Keratinocyte (primary cell): ENCODE data around the gene ZDHHC4. TPM values are rescaled to one million over a fixed set of nuclear protein-coding genes. Genes with fewer than 3 reads are reported as not detected.

ENCODE experiments used
- DNase-seq: peaks from one replicate; pipeline ENCODE4 v3.0.0-alpha.2; 2011; ENCODE audit warnings: low read depth, missing footprints, low spot score
- FAIRE-seq: peaks from 2 replicates; lab custom pipeline; 2011; peaks lifted over from hg19 to GRCh38; lab: Jason Lieb, UNC
- H2AFZ ChIP-seq: 2 replicates; pipeline ENCODE4 v1.6.0; 2012; ENCODE audit warnings: low read length, control low read depth, inconsistent platforms; ENCODE audit not compliant: control insufficient read depth
- H3K27ac ChIP-seq: 2 replicates; pipeline ENCODE4 v1.5.1; 2011; ENCODE audit warnings: low read length; ENCODE audit not compliant: control insufficient read depth, insufficient read depth
- H3K27me3 ChIP-seq: 3 replicates; pipeline ENCODE4 v1.6.0; 2011; ENCODE audit warnings: low read length; ENCODE audit not compliant: control insufficient read depth, insufficient read depth; ENCODE audit errors: extremely low read depth
- H3K36me3 ChIP-seq, 2 experiments: 2 replicates in 1 of 2; 3 replicates in 1 of 2; pipeline ENCODE4 v1.5.1; 2011; ENCODE audit warnings: low read length in 2 of 2, mild to moderate bottlenecking in 1 of 2; ENCODE audit not compliant: control insufficient read depth in 2 of 2, insufficient read depth in 2 of 2; ENCODE audit errors: extremely low read depth in 1 of 2
- H3K4me1 ChIP-seq: 3 replicates; pipeline ENCODE4 v1.5.1; 2011; ENCODE audit warnings: low read length; ENCODE audit not compliant: control insufficient read depth, insufficient read depth; ENCODE audit errors: extremely low read depth
- H3K4me2 ChIP-seq: 3 replicates; pipeline ENCODE4 v1.6.0; 2011; ENCODE audit warnings: low read depth, low read length; ENCODE audit not compliant: control insufficient read depth, insufficient read depth; ENCODE audit errors: extremely low read depth
- H3K4me3 ChIP-seq, 3 experiments: fragments of 200-600 bp in 1 of 3; sonication (generic) in 1 of 3; 2 replicates in 2 of 3; 3 replicates in 1 of 3; pipeline ENCODE4 v1.5.1; 2011 to 2016; ENCODE audit warnings: low read length in 3 of 3, mild to moderate bottlenecking in 3 of 3, control low read depth in 2 of 3, inconsistent platforms in 1 of 3, low read depth in 1 of 3, mixed read lengths in 1 of 3, mixed run types in 1 of 3, moderate library complexity in 1 of 3; ENCODE audit not compliant: control insufficient read depth in 2 of 3, insufficient read depth in 2 of 3; ENCODE audit errors: extremely low read depth in 1 of 3
- H3K79me2 ChIP-seq: 2 replicates; pipeline ENCODE4 v1.6.0; 2012; ENCODE audit warnings: low read length; ENCODE audit not compliant: control insufficient read depth, insufficient read depth
- H3K9ac ChIP-seq: 3 replicates; pipeline ENCODE4 v1.6.0; 2011; ENCODE audit warnings: low read length; ENCODE audit not compliant: control insufficient read depth, insufficient read depth; ENCODE audit errors: extremely low read depth
- H3K9me1 ChIP-seq: 3 replicates; pipeline ENCODE4 v1.6.0; 2011; ENCODE audit warnings: low read length; ENCODE audit not compliant: control insufficient read depth, insufficient read depth; ENCODE audit errors: extremely low read depth
- H3K9me3 ChIP-seq: 2 replicates; pipeline ENCODE4 v1.5.1; 2012; ENCODE audit warnings: low read depth, low read length; ENCODE audit not compliant: control insufficient read depth
- H4K20me1 ChIP-seq: 3 replicates; pipeline ENCODE4 v1.6.0; 2011; ENCODE audit warnings: low read length; ENCODE audit not compliant: control insufficient read depth, insufficient read depth; ENCODE audit errors: extremely low read depth
- EZH2 ChIP-seq: IDR thresholded peaks from one replicate; pipeline ENCODE4 v1.6.1; 2012; ENCODE audit warnings: inconsistent platforms, mild to moderate bottlenecking, low read length, moderate library complexity
- dilution Hi-C: fragments of 300-500 bp; cut with MboI; formaldehyde crosslinking; loops from one replicate; pipeline ENCODE4 v1.7.0; 2020; ENCODE audit warnings: low sequenced_read_pairs; ENCODE audit not compliant: extremely low pct_ligation_motif_present
- polyA plus RNA-seq, 5 experiments: library from polyadenylated mRNA; depleted of rRNA in 3 of 5; stranded (reverse) in 3 of 5; stranded (forward) in 1 of 5; unstranded in 1 of 5; fragments of >200 nt; gene quantifications; 1 replicate in 1 of 5; 2 replicates in 3 of 5; 3 replicates in 1 of 5; pipeline versions ENCODE4 v1.2.1 to v1.2.3, GENCODE V29; 2011 to 2012; ENCODE audit warnings: missing spikeins in 2 of 5, low read depth in 1 of 5, low replicate concordance in 1 of 5
- TF ChIP-seq, protein P1 (sequence below), 3 experiments: IDR thresholded peaks in 1 of 3; conservative IDR thresholded peaks in 1 of 3; optimal IDR thresholded peaks in 1 of 3; 2 replicates in 2 of 3; 3 replicates in 1 of 3; pipeline versions ENCODE3 to v1.5.1; 2011; ENCODE audit warnings: low read length in 3 of 3, mild to moderate bottlenecking in 3 of 3, moderate library complexity in 2 of 3, control low read depth in 1 of 3, inconsistent platforms in 1 of 3; ENCODE audit not compliant: insufficient read depth in 2 of 3; ENCODE audit errors: extremely low read depth in 1 of 3

ZDHHC4 gene
- polyA plus RNA-seq, 1 donor (not counting 4 experiments of a cell fraction or from before 2014, with no cell fraction given): 50.7 TPM

DNA sequence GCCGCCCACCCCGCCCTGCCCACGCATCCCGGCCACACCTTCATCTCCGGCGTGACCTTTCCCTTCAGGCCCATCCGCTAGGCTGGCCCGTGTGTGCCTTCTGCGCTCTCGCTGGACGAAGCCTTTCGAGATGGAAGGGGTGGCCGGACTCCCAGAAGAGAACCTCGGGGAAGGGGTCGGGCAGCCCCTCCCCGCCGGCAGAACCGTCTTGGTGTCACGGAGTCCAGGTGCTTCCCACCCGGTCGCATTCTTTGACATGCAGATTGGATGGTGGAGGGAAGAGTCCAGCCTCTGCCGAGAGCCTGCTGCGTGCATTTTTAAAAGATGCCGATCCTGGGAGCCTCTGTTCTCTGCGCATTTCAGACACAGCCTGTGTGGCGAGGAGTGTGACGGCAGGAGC is 30.8 kb downstream of the ZDHHC4 start:
- no peak overlapping the region for H3K4me3 ChIP-seq
- H2AFZ ChIP-seq: no peak overlapping the region
- DNase-seq (no peak), FAIRE-seq (no peak)
- peaks cover 3 to 6% of the 10 kb centered on the region in 2 experiments for H3K36me3 ChIP-seq
- no peaks in the 10 kb centered on the region for H3K9me1 ChIP-seq
- no peaks in the 10 kb centered on the region for H3K27me3 ChIP-seq
- no peaks in the 10 kb centered on the region for H3K4me1 ChIP-seq
- no peak for TF ChIP-seq EZH2
- TF ChIP-seq, protein P1, sequence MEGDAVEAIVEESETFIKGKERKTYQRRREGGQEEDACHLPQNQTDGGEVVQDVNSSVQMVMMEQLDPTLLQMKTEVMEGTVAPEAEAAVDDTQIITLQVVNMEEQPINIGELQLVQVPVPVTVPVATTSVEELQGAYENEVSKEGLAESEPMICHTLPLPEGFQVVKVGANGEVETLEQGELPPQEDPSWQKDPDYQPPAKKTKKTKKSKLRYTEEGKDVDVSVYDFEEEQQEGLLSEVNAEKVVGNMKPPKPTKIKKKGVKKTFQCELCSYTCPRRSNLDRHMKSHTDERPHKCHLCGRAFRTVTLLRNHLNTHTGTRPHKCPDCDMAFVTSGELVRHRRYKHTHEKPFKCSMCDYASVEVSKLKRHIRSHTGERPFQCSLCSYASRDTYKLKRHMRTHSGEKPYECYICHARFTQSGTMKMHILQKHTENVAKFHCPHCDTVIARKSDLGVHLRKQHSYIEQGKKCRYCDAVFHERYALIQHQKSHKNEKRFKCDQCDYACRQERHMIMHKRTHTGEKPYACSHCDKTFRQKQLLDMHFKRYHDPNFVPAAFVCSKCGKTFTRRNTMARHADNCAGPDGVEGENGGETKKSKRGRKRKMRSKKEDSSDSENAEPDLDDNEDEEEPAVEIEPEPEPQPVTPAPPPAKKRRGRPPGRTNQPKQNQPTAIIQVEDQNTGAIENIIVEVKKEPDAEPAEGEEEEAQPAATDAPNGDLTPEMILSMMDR (optimal IDR thresholded peaks at IDR 0.05 in 1 of 3, IDR thresholded peaks at IDR 0.05 in 1 of 3, conservative IDR thresholded peaks at IDR 0.05 in 1 of 3; ENCODE audit: extremely low read depth in 1 of 3, insufficient read depth in 2 of 3, low read length in 3 of 3): no peak
- H3K27ac ChIP-seq: no peak overlapping the region
- H3K79me2 ChIP-seq: no peaks in the 10 kb centered on the region
- H3K9ac ChIP-seq: no peak overlapping the region
- H4K20me1 ChIP-seq: no peaks in the 10 kb centered on the region
- dilution Hi-C loops: no loop called here
- H3K4me2 ChIP-seq: no peak overlapping the region
- H3K9me3 ChIP-seq: no peaks in the 10 kb centered on the region

DNA sequence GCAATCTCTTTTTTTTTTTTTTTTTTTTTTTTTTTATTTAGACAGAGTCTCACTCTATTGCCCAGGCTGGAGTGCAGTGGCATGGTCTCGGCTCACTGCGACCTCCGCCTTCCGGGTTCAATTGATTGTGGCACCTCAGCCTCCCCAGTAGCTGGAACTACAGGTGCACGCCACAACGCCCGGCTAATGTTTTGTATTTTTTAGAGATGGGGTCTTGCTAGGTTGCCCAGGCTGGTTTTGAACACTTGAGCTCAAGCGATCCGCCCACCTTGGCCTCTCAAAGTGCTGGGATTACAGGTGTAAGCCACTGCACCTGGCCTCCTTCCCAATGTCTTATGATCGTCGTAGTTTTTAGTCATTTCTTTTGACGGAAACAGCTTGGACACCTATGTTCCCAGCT is 31.5 kb downstream of the ZDHHC4 start:
- TF ChIP-seq, protein P1 (optimal IDR thresholded peaks at IDR 0.05 in 1 of 3, IDR thresholded peaks at IDR 0.05 in 1 of 3, conservative IDR thresholded peaks at IDR 0.05 in 1 of 3; ENCODE audit: extremely low read depth in 1 of 3, insufficient read depth in 2 of 3, low read length in 3 of 3): no peak
- TF ChIP-seq EZH2: no peak
- dilution Hi-C loops: no loop called here

More for the DNA sequence above, 31.5 kb downstream of the ZDHHC4 start:
- Histone ChIP-seq H3K27me3 (peaks cover 4% of the 10 kb centered on the region), H2AFZ (no peak overlapping the region), H3K9ac (no peak overlapping the region), H3K79me2 (no peaks in the 10 kb centered on the region), H3K4me2 (no peak overlapping the region), H3K4me1 (no peaks in the 10 kb centered on the region), H4K20me1 (no peaks in the 10 kb centered on the region), H3K9me1 (no peaks in the 10 kb centered on the region), H3K9me3 (no peaks in the 10 kb centered on the region), H3K4me3 (no peak overlapping the region), H3K27ac (no peak overlapping the region), H3K36me3 (peaks cover 3 to 6% of the 10 kb centered on the region in 2 experiments)
- FAIRE-seq (no peak), DNase-seq (no peak)
